NB4 (cell line): ENCODE data around the gene UQCC2.

Source experiments
- MYC ChIP-seq: IDR thresholded peaks from 2 replicates; pipeline ENCODE4 v1.6.1; 2011; ENCODE audit warnings: low read depth, low read length
- POLR2A ChIP-seq: IDR thresholded peaks from 2 replicates; pipeline ENCODE4 v1.6.1; 2011; ENCODE audit warnings: mild to moderate bottlenecking; ENCODE audit not compliant: insufficient read length; ENCODE audit errors: extremely low read depth
- TF ChIP-seq, protein P1 (sequence below): IDR thresholded peaks from one replicate; pipeline ENCODE4 v1.5.1; 2012; ENCODE audit warnings: low read depth, low read length
- TF ChIP-seq, protein P2 (sequence below): IDR thresholded peaks from 2 replicates; pipeline ENCODE4 v1.6.1; 2011; ENCODE audit warnings: low read depth, low read length

DNA sequence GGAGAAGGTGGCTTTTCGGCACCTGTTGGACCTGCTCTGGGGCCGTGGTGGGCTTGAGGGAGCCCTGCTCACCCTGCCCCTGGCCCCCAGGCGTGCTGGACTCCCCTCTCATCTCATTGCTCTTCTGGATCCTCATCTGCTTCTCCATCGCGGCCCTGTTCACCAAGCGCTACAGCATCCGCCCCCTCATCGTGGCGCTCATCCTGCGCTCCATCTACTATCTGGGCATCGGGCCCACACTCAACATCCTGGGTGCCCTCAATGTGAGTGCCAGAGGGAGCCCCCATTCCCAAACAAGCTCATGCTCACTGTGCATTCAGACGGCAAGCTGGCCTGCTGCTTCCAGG is 22.4 kb downstream of the UQCC2 start:
- TF ChIP-seq, protein P1, sequence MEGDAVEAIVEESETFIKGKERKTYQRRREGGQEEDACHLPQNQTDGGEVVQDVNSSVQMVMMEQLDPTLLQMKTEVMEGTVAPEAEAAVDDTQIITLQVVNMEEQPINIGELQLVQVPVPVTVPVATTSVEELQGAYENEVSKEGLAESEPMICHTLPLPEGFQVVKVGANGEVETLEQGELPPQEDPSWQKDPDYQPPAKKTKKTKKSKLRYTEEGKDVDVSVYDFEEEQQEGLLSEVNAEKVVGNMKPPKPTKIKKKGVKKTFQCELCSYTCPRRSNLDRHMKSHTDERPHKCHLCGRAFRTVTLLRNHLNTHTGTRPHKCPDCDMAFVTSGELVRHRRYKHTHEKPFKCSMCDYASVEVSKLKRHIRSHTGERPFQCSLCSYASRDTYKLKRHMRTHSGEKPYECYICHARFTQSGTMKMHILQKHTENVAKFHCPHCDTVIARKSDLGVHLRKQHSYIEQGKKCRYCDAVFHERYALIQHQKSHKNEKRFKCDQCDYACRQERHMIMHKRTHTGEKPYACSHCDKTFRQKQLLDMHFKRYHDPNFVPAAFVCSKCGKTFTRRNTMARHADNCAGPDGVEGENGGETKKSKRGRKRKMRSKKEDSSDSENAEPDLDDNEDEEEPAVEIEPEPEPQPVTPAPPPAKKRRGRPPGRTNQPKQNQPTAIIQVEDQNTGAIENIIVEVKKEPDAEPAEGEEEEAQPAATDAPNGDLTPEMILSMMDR, result no peak
- no peak for TF ChIP-seq POLR2A
- TF ChIP-seq, protein P2, sequence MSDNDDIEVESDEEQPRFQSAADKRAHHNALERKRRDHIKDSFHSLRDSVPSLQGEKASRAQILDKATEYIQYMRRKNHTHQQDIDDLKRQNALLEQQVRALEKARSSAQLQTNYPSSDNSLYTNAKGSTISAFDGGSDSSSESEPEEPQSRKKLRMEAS, result no peak
- TF ChIP-seq MYC, result no peak
